Hepatocyte (in vitro differentiated cells): ENCODE measurements around the gene PRKAG2.

Experiments used
- CTCF ChIP-seq: fragments of 200-600 bp; sonication (generic); IDR thresholded peaks from 2 replicates; pipeline ENCODE4 v1.5.1; 2016; ENCODE audit warnings: antibody characterized with exemption, mild to moderate bottlenecking; ENCODE audit not compliant: poor library complexity
- EZH2 ChIP-seq: fragments of 200-600 bp; sonication (generic); IDR thresholded peaks from 2 replicates; pipeline ENCODE4 v1.6.1; 2016; ENCODE audit warnings: antibody characterized with exemption, mild to moderate bottlenecking, borderline replicate concordance
- EZH2phosphoT487 ChIP-seq: fragments of 200-600 bp; sonication (generic); IDR thresholded peaks from one replicate; pipeline ENCODE4 v1.6.1; 2018; ENCODE audit warnings: antibody characterized with exemption, mild to moderate bottlenecking, low read depth, moderate library complexity; ENCODE audit not compliant: unreplicated experiment, severe bottlenecking

DNA sequence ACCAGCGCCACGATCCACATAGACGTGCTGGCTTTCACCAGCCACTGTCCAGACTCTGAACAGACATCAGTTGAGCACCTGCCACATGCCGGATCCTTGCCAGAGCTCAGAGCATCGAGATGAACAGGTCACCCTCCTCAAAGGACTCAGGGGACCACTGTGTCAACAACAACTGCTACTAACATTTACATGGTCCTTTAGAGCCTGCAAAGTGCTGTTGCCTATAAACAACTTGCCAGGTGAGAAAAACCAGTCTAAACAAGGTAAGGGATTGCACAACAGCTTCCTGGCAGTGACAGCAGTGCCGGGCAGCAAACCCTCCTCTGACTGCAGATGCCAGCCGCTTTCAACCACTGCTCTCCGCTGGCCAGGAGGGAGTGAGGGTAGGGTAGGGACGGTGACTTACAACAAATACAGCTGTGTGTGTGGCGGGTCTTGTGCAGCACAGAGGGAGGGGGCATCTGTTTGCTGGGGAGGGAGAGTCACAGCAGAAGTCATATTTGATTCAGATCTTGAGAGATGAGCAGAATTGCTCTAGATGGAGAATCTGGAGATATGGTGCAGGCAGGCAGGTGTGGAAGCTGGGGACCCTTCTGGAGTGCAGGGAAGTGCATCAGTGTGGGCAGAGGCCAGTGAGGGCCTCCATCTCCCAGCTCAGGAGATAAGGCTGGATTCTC, 324.4 kb downstream of the PRKAG2 start:
- TF ChIP-seq EZH2 = no peak
- TF ChIP-seq CTCF = no peak
- no peak for TF ChIP-seq EZH2phosphoT487
